ENCODE measurements around the gene NR3C2.

DNA sequence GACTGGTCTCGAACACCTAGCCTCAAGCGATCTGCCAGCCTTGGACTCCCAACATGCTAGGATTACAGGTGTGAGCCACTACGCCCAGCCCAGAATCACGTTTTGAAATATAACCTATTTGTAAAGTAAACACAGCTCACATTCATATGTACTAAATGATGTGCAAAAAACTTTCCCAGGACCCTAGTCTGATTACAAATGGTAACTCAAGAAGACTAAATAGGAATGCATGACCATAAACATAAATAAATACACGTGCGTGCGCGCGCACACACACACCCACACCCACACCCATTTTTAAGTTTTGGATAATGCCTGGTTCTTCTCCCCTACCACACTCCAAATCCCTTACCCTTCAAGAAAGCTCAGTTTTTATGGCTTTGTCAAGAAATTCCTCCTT, 163.9 kb downstream of the NR3C2 start:
- TF ChIP-seq, protein P1, sequence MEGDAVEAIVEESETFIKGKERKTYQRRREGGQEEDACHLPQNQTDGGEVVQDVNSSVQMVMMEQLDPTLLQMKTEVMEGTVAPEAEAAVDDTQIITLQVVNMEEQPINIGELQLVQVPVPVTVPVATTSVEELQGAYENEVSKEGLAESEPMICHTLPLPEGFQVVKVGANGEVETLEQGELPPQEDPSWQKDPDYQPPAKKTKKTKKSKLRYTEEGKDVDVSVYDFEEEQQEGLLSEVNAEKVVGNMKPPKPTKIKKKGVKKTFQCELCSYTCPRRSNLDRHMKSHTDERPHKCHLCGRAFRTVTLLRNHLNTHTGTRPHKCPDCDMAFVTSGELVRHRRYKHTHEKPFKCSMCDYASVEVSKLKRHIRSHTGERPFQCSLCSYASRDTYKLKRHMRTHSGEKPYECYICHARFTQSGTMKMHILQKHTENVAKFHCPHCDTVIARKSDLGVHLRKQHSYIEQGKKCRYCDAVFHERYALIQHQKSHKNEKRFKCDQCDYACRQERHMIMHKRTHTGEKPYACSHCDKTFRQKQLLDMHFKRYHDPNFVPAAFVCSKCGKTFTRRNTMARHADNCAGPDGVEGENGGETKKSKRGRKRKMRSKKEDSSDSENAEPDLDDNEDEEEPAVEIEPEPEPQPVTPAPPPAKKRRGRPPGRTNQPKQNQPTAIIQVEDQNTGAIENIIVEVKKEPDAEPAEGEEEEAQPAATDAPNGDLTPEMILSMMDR (IDR thresholded peaks at IDR 0.05; ENCODE audit: low read depth, low read length, missing input control): no peak
- TF ChIP-seq RXRA (IDR thresholded peaks at IDR 0.05): no peak
- TF ChIP-seq, protein P2, sequence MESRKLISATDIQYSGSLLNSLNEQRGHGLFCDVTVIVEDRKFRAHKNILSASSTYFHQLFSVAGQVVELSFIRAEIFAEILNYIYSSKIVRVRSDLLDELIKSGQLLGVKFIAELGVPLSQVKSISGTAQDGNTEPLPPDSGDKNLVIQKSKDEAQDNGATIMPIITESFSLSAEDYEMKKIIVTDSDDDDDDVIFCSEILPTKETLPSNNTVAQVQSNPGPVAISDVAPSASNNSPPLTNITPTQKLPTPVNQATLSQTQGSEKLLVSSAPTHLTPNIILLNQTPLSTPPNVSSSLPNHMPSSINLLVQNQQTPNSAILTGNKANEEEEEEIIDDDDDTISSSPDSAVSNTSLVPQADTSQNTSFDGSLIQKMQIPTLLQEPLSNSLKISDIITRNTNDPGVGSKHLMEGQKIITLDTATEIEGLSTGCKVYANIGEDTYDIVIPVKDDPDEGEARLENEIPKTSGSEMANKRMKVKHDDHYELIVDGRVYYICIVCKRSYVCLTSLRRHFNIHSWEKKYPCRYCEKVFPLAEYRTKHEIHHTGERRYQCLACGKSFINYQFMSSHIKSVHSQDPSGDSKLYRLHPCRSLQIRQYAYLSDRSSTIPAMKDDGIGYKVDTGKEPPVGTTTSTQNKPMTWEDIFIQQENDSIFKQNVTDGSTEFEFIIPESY (IDR thresholded peaks at IDR 0.05): no peak
- TF ChIP-seq TAF1 (conservative IDR thresholded peaks at IDR 0.05): no peak
- TF ChIP-seq HNF4A (conservative IDR thresholded peaks at IDR 0.05): no peak
- TF ChIP-seq YY1 (IDR thresholded peaks at IDR 0.05): no peak
- no peak for TF ChIP-seq FOXA2 (IDR thresholded peaks at IDR 0.05)
- no peak for TF ChIP-seq NR2F2 (IDR thresholded peaks at IDR 0.05)
- TF ChIP-seq, protein P3, sequence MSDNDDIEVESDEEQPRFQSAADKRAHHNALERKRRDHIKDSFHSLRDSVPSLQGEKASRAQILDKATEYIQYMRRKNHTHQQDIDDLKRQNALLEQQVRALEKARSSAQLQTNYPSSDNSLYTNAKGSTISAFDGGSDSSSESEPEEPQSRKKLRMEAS (IDR thresholded peaks at IDR 0.05): no peak
- TF ChIP-seq, protein P4, sequence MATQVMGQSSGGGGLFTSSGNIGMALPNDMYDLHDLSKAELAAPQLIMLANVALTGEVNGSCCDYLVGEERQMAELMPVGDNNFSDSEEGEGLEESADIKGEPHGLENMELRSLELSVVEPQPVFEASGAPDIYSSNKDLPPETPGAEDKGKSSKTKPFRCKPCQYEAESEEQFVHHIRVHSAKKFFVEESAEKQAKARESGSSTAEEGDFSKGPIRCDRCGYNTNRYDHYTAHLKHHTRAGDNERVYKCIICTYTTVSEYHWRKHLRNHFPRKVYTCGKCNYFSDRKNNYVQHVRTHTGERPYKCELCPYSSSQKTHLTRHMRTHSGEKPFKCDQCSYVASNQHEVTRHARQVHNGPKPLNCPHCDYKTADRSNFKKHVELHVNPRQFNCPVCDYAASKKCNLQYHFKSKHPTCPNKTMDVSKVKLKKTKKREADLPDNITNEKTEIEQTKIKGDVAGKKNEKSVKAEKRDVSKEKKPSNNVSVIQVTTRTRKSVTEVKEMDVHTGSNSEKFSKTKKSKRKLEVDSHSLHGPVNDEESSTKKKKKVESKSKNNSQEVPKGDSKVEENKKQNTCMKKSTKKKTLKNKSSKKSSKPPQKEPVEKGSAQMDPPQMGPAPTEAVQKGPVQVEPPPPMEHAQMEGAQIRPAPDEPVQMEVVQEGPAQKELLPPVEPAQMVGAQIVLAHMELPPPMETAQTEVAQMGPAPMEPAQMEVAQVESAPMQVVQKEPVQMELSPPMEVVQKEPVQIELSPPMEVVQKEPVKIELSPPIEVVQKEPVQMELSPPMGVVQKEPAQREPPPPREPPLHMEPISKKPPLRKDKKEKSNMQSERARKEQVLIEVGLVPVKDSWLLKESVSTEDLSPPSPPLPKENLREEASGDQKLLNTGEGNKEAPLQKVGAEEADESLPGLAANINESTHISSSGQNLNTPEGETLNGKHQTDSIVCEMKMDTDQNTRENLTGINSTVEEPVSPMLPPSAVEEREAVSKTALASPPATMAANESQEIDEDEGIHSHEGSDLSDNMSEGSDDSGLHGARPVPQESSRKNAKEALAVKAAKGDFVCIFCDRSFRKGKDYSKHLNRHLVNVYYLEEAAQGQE (IDR thresholded peaks at IDR 0.05): no peak
- TF ChIP-seq EGR1 (IDR thresholded peaks at IDR 0.05; ENCODE audit: low read depth in 2 of 2): no peak
- no peak for TF ChIP-seq SP1 (IDR thresholded peaks at IDR 0.05)
- TF ChIP-seq, protein P5, sequence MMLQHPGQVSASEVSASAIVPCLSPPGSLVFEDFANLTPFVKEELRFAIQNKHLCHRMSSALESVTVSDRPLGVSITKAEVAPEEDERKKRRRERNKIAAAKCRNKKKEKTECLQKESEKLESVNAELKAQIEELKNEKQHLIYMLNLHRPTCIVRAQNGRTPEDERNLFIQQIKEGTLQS (IDR thresholded peaks at IDR 0.05): no peak
